Testis (tissue), 3 donors: ENCODE data around the gene B4GALNT2. TPM values are rescaled to one million over a fixed set of nuclear protein-coding genes. Genes with fewer than 3 reads are reported as not detected.

Experiments
- DNase-seq: peaks from one replicate; pipeline ENCODE4 v3.0.0-alpha.2; 2019
- H3K27ac ChIP-seq, 2 donors: fragments of 200-600 bp; sonication (generic); one replicate each; pipeline ENCODE4 v1.5.1; 2019
- H3K27me3 ChIP-seq: fragments of 200-600 bp; sonication (generic); one replicate; pipeline ENCODE4 v1.5.1; 2019
- H3K36me3 ChIP-seq: fragments of 200-600 bp; sonication (generic); one replicate; pipeline ENCODE4 v1.5.1; 2017; ENCODE audit warnings: low read depth; ENCODE audit errors: missing control alignments
- H3K4me1 ChIP-seq: fragments of 200-600 bp; sonication (generic); one replicate; pipeline ENCODE4 v1.5.1; 2019
- H3K4me3 ChIP-seq, 2 donors: fragments of 200-600 bp; sonication (generic); one replicate each; pipeline ENCODE4 v1.5.1; 2017 to 2019
- H3K9me3 ChIP-seq: fragments of 200-600 bp; sonication (generic); one replicate; pipeline ENCODE4 v1.5.1; 2017
- POLR2A ChIP-seq: fragments of 450-650 bp; IDR thresholded peaks from one replicate; pipeline ENCODE4 v1.6.1; 2017; ENCODE audit warnings: antibody characterized with exemption, mild to moderate bottlenecking, moderate library complexity
- WGBS, 2 donors: methylation state at CpG; one replicate each; pipeline ENCODE4 v1.1.5; 2018; 5-methylcytosine and 5-hydroxymethylcytosine counted together
- intact Hi-C: fragments of 100-400 bp; cut with DNase I; formaldehyde crosslinking; loops from one replicate; pipeline ENCODE4 v1.15.1; 2023; ENCODE audit warnings: low total_unique reads
- polyA plus RNA-seq: library from polyadenylated mRNA; stranded (reverse); fragments of 350-450 nt; fragmentation: Illumina TruSeq; extraction: RNeasy Lipid Tissue Mini Kit (QIAGEN cat#74804); gene quantifications from one replicate; pipeline ENCODE4 v1.2.3, GENCODE V29; 2014; ENCODE audit warnings: low read depth, low replicate concordance; ENCODE audit not compliant: insufficient read depth
- total RNA-seq, 2 donors: library from RNA; depleted of rRNA; stranded (reverse); fragments of >200 nt; gene quantifications; one replicate each; pipeline ENCODE4 v1.2.3, GENCODE V29; 2016
- TF ChIP-seq, protein P1 (sequence below), 3 experiments: fragments of 450-650 bp in 2 of 3; fragments of 200-600 bp in 1 of 3; sonication (generic) in 1 of 3; IDR thresholded peaks; one replicate each; pipeline ENCODE4 v1.5.1; 2016 to 2019; ENCODE audit warnings: antibody characterized with exemption in 3 of 3, mild to moderate bottlenecking in 2 of 3, moderate library complexity in 1 of 3

The B4GALNT2 gene
- total and polyA plus RNA-seq, 3 donors from 2014 or later = 0.24 to 0.69 (median 0.37) TPM

DNA sequence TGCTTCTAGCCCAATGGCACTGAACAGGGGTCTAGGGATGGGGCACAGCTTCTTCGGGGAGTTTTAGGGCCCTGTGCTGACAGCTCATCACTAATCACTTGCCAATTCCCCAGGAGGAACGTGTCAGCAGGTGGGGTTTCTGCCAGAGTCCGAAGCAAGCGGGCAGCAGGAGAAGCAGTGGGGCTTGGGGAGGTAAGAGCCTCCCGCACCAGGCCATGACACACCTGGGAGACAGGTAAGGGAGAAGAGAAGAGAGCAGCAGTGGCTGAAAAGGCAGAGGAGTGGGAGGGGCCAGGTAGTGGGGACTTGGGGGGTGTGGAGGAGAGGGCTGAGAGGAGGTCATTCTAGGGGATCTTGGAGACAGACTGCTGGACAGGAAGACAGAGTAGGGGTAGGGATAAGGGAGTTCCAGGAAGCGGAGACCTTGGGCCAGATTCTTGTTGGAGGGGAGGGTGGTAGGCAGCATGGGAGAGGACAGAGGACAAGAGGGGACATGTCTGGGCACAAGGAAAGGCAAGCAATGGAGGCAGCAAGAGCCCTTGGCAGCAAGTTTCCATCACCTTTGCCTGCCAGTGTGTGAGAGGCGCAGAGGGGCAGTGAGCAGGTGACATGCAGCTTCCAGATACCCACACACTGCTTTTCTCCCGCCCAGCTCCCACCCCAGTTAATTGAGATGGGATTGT is 93.1 kb downstream of the B4GALNT2 start:
- intact Hi-C loops = no loop called here
- Histone ChIP-seq H3K27me3 (no peaks in the 10 kb centered on the region), H3K4me3 (no peak overlapping the region), H3K9me3 (no peaks in the 10 kb centered on the region), H3K4me1 (peaks cover 10% of the 10 kb centered on the region), H3K27ac (no peak overlapping the region), H3K36me3 (no peaks in the 10 kb centered on the region)
- TF ChIP-seq, protein P1, sequence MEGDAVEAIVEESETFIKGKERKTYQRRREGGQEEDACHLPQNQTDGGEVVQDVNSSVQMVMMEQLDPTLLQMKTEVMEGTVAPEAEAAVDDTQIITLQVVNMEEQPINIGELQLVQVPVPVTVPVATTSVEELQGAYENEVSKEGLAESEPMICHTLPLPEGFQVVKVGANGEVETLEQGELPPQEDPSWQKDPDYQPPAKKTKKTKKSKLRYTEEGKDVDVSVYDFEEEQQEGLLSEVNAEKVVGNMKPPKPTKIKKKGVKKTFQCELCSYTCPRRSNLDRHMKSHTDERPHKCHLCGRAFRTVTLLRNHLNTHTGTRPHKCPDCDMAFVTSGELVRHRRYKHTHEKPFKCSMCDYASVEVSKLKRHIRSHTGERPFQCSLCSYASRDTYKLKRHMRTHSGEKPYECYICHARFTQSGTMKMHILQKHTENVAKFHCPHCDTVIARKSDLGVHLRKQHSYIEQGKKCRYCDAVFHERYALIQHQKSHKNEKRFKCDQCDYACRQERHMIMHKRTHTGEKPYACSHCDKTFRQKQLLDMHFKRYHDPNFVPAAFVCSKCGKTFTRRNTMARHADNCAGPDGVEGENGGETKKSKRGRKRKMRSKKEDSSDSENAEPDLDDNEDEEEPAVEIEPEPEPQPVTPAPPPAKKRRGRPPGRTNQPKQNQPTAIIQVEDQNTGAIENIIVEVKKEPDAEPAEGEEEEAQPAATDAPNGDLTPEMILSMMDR (IDR thresholded peaks at IDR 0.05) = no peak
- no peak for TF ChIP-seq POLR2A
- 75 to 86% methylated on average over 8 of the region's 8 CpGs for WGBS, 2 donors
- DNase-seq = no peak

Other genes with a start within 250 kb of the B4GALNT2 start
- 10 to 100 TPM; 59.9 to 62.6 TPM for gene ATP5MC1, start 240.0 kb upstream of the B4GALNT2 start, total RNA-seq
- gene ATP5MC1, start 240.0 kb upstream of the B4GALNT2 start, polyA plus RNA-seq = 124 TPM
- gene UBE2Z, start 224.4 kb upstream of the B4GALNT2 start, total RNA-seq = 100 to 1,000 TPM in 1 of 2 donors, 10 to 100 TPM in 1; 82.3 to 107 TPM
- 74.6 TPM for gene UBE2Z, start 224.4 kb upstream of the B4GALNT2 start, polyA plus RNA-seq
- 100 to 1,000 TPM in 1 of 2 donors, 10 to 100 TPM in 1; 71.9 to 100 TPM for gene SNF8, start 187.9 kb upstream of the B4GALNT2 start, total RNA-seq
- 123 TPM for gene SNF8, start 187.9 kb upstream of the B4GALNT2 start, polyA plus RNA-seq
- gene GIP, start 164.2 kb upstream of the B4GALNT2 start, total RNA-seq = 1 to 10 TPM in 1 of 2 donors, not detected in 1; 1.3 TPM
- not detected for gene GIP, start 164.2 kb upstream of the B4GALNT2 start, polyA plus RNA-seq
- 10 to 100 TPM; 19.3 to 19.9 TPM for gene IGF2BP1, start 135.4 kb upstream of the B4GALNT2 start, total RNA-seq
- gene IGF2BP1, start 135.4 kb upstream of the B4GALNT2 start, polyA plus RNA-seq = 10.4 TPM
- under 1 TPM in 1 of 2 donors, not detected in 1; 0.68 TPM for gene GNGT2, start 77.8 kb downstream of the B4GALNT2 start, total RNA-seq
- gene GNGT2, start 77.8 kb downstream of the B4GALNT2 start, polyA plus RNA-seq = 2.2 TPM
- gene ABI3, start 77.9 kb downstream of the B4GALNT2 start, total RNA-seq = 1 to 10 TPM in 1 of 2 donors, under 1 TPM in 1; 0.87 to 2.2 TPM
- gene ABI3, start 77.9 kb downstream of the B4GALNT2 start, polyA plus RNA-seq = 3.9 TPM
- gene PHOSPHO1, start 98.0 kb downstream of the B4GALNT2 start, total RNA-seq = 100 to 1,000 TPM in 1 of 2 donors, 10 to 100 TPM in 1; 35.4 to 138 TPM
- gene PHOSPHO1, start 98.0 kb downstream of the B4GALNT2 start, polyA plus RNA-seq = 99.5 TPM
- 10 to 100 TPM; 51.2 to 62.3 TPM for gene ZNF652, start 229.5 kb downstream of the B4GALNT2 start, total RNA-seq
- 32.3 TPM for gene ZNF652, start 229.5 kb downstream of the B4GALNT2 start, polyA plus RNA-seq